SU-DHL-6 (cell line): ENCODE measurements around the gene AGO3.

Experiments used
- H2AFZ ChIP-seq: fragments of 200-600 bp; sonication (generic); 2 replicates; pipeline ENCODE4 v1.6.1; 2014; ENCODE audit warnings: low read depth, mild to moderate bottlenecking, moderate library complexity, mixed read lengths, antibody characterized with exemption, low read length; ENCODE audit not compliant: severe bottlenecking
- H3F3A ChIP-seq: fragments of 200-600 bp; shearing (Covaris generic); 2 replicates; pipeline ENCODE4 v1.6.0; 2016; ENCODE audit warnings: antibody characterized with exemption, mild to moderate bottlenecking; ENCODE audit not compliant: insufficient read depth
- H3K27ac ChIP-seq: fragments of 200-600 bp; sonication (generic); 2 replicates; pipeline ENCODE4 v1.5.1; 2016; ENCODE audit warnings: low read depth, mild to moderate bottlenecking, low read length, moderate library complexity, mixed read lengths
- H3K27me3 ChIP-seq: fragments of 200-600 bp; sonication (generic), shearing (Covaris generic); 2 replicates; pipeline ENCODE4 v1.6.0; 2014; ENCODE audit warnings: mild to moderate bottlenecking, low read length
- H3K36me3 ChIP-seq: fragments of 200-600 bp; sonication (generic); 2 replicates; pipeline ENCODE4 v1.6.1; 2014; ENCODE audit warnings: mild to moderate bottlenecking, low read length, mixed read lengths
- H3K4me2 ChIP-seq: fragments of 300-600, 200-600 bp; shearing (Covaris generic), sonication (generic); 2 replicates; pipeline ENCODE4 v1.6.0; 2014; ENCODE audit warnings: low read length, low read depth, mild to moderate bottlenecking; ENCODE audit not compliant: poor library complexity, severe bottlenecking
- H3K4me3 ChIP-seq: fragments of 200-600 bp; sonication (generic); 2 replicates; pipeline ENCODE4 v1.5.1; 2014; ENCODE audit warnings: antibody characterized with exemption, low read length, mild to moderate bottlenecking, mixed read lengths; ENCODE audit not compliant: insufficient read depth, poor library complexity, severe bottlenecking
- H3K79me2 ChIP-seq: fragments of 200-600 bp; sonication (generic); 2 replicates; pipeline ENCODE4 v1.6.1; 2014; ENCODE audit warnings: mild to moderate bottlenecking, low read length, moderate library complexity; ENCODE audit not compliant: insufficient read depth
- H3K9ac ChIP-seq: fragments of 200-600 bp; sonication (generic); 2 replicates; pipeline ENCODE4 v1.7.0; 2014; ENCODE audit warnings: mild to moderate bottlenecking, low read length
- H3K9me2 ChIP-seq: fragments of 200-600 bp; sonication (generic); replicated peaks from 2 replicates; pipeline ENCODE4 v1.6.1; 2014; ENCODE audit warnings: low read length; ENCODE audit not compliant: insufficient read depth
- H3K9me3 ChIP-seq: fragments of 200-600 bp; sonication (generic); 2 replicates; pipeline ENCODE4 v1.6.1; 2014; ENCODE audit warnings: low read length, mixed read lengths; ENCODE audit not compliant: insufficient read depth
- H4K20me1 ChIP-seq: fragments of 200-600 bp; sonication (generic); 2 replicates; pipeline ENCODE4 v1.6.1; 2014; ENCODE audit warnings: low read depth, mild to moderate bottlenecking, antibody characterized with exemption, low read length, moderate library complexity, mixed read lengths
- CTCF ChIP-seq: fragments of 200-600 bp; sonication (generic); IDR thresholded peaks from one replicate; pipeline ENCODE4 v1.5.1; 2017; ENCODE audit warnings: antibody characterized with exemption, mild to moderate bottlenecking, low read length, moderate library complexity; ENCODE audit not compliant: insufficient read depth, poor library complexity, severe bottlenecking
- EZH2phosphoT487 ChIP-seq: fragments of 200-600 bp; sonication (generic), shearing (Covaris generic); conservative IDR thresholded peaks from 2 replicates; pipeline ENCODE4 v1.6.1; 2018; ENCODE audit warnings: mild to moderate bottlenecking, antibody characterized with exemption, low read length, moderate library complexity, mixed read lengths

AGO3 gene

GRCh38 chr1:36100376-36100775 lies 169.5 kb downstream of the AGO3 start:
- no peaks in the 10 kb centered on the region for H3K9me3 ChIP-seq
- no peak overlapping the region for H3K9ac ChIP-seq
- no peak overlapping the region for H3K4me3 ChIP-seq
- H3K4me2 ChIP-seq: no peak overlapping the region
- H3K9me2 ChIP-seq: no peaks in the 10 kb centered on the region
- H3K27ac ChIP-seq: no peak overlapping the region
- no peaks in the 10 kb centered on the region for H4K20me1 ChIP-seq
- TF ChIP-seq CTCF (no peak), EZH2phosphoT487 (no peak)
- H3K27me3 ChIP-seq: no peaks in the 10 kb centered on the region
- no peaks in the 10 kb centered on the region for H3K36me3 ChIP-seq
- H2AFZ ChIP-seq: no peak overlapping the region
- H3F3A ChIP-seq: no peaks in the 10 kb centered on the region
- no peaks in the 10 kb centered on the region for H3K79me2 ChIP-seq

GRCh38 chr1:36101546-36101945 lies 170.6 kb downstream of the AGO3 start:
- H3K27ac ChIP-seq: no peak overlapping the region

GRCh38 chr1:36106269-36106668 lies 175.4 kb downstream of the AGO3 start:
- H3K9ac ChIP-seq: no peak overlapping the region
- no peaks in the 10 kb centered on the region for H3K27me3 ChIP-seq
- no peak for TF ChIP-seq CTCF
- no peak for TF ChIP-seq EZH2phosphoT487
- no peaks in the 10 kb centered on the region for H3K9me2 ChIP-seq
- no peak overlapping the region for H3K4me3 ChIP-seq
- H3K27ac ChIP-seq: no peak overlapping the region
- H3K4me2 ChIP-seq: no peak overlapping the region
- H3K36me3 ChIP-seq: no peaks in the 10 kb centered on the region
- no peaks in the 10 kb centered on the region for H3F3A ChIP-seq
- no peaks in the 10 kb centered on the region for H4K20me1 ChIP-seq
- no peaks in the 10 kb centered on the region for H3K79me2 ChIP-seq
- H2AFZ ChIP-seq: no peak overlapping the region
- no peaks in the 10 kb centered on the region for H3K9me3 ChIP-seq

More at GRCh38 chr1:36101546-36101945, 170.6 kb downstream of the AGO3 start:
- no peaks in the 10 kb centered on the region for H3K79me2 ChIP-seq
- no peak overlapping the region for H3K4me2 ChIP-seq
- no peaks in the 10 kb centered on the region for H3K27me3 ChIP-seq
- no peak overlapping the region for H3K4me3 ChIP-seq
- no peaks in the 10 kb centered on the region for H3K9me2 ChIP-seq
- TF ChIP-seq EZH2phosphoT487 (no peak), CTCF (no peak)
- no peaks in the 10 kb centered on the region for H4K20me1 ChIP-seq
- H2AFZ ChIP-seq: no peak overlapping the region
- no peak overlapping the region for H3K9ac ChIP-seq
- no peaks in the 10 kb centered on the region for H3K9me3 ChIP-seq
- no peaks in the 10 kb centered on the region for H3K36me3 ChIP-seq
- H3F3A ChIP-seq: no peaks in the 10 kb centered on the region
